Osteoblast (primary cell): ENCODE measurements around the gene ACSF3. TPM values are rescaled to one million over a fixed set of nuclear protein-coding genes. Genes with fewer than 3 reads are reported as not detected.

Experiments used
- DNase-seq: peaks from one replicate; pipeline ENCODE4 v3.0.0; 2011; ENCODE audit warnings: low spot score, mixed read lengths; ENCODE audit not compliant: insufficient read length; ENCODE audit errors: missing footprints
- H2AFZ ChIP-seq: 2 replicates; pipeline ENCODE4 v1.6.0; 2011; ENCODE audit warnings: mild to moderate bottlenecking, low read length
- H3K27ac ChIP-seq: 2 replicates; pipeline ENCODE4 v1.5.1; 2011; ENCODE audit warnings: mild to moderate bottlenecking, low read depth, low read length, moderate library complexity
- H3K27me3 ChIP-seq: 2 replicates; pipeline ENCODE4 v1.6.0; 2012; ENCODE audit warnings: mild to moderate bottlenecking, control low read depth, inconsistent platforms, low read length, moderate library complexity; ENCODE audit not compliant: insufficient read depth
- H3K36me3 ChIP-seq: 2 replicates; pipeline ENCODE4 v1.5.1; 2011; ENCODE audit warnings: mild to moderate bottlenecking, low read length, control low read depth, moderate library complexity; ENCODE audit not compliant: insufficient read depth
- H3K4me1 ChIP-seq: 2 replicates; pipeline ENCODE4 v1.5.1; 2011; ENCODE audit warnings: mild to moderate bottlenecking, low read length, control low read depth, moderate library complexity; ENCODE audit not compliant: insufficient read depth
- H3K4me2 ChIP-seq: 2 replicates; pipeline ENCODE4 v1.6.0; 2011; ENCODE audit warnings: mild to moderate bottlenecking, low read length; ENCODE audit not compliant: insufficient read depth
- H3K4me3 ChIP-seq: fragments of 200-600 bp; sonication (generic); 3 replicates; pipeline ENCODE4 v1.5.1; 2012; ENCODE audit warnings: mild to moderate bottlenecking, low read length, inconsistent platforms; ENCODE audit not compliant: insufficient read depth
- H3K79me2 ChIP-seq: 2 replicates; pipeline ENCODE4 v1.6.0; 2012; ENCODE audit warnings: mild to moderate bottlenecking, low read length, control low read depth, inconsistent platforms; ENCODE audit not compliant: insufficient read depth
- H3K9me3 ChIP-seq: 2 replicates; pipeline ENCODE4 v1.5.1; 2011; ENCODE audit warnings: low read depth, low read length, control low read depth
- H4K20me1 ChIP-seq: 2 replicates; pipeline ENCODE4 v1.6.0; 2012; ENCODE audit warnings: mild to moderate bottlenecking, low read length, control low read depth; ENCODE audit not compliant: insufficient read depth
- CTCF ChIP-seq: IDR thresholded peaks from 2 replicates; pipeline ENCODE4 v1.5.1; 2011; ENCODE audit warnings: mild to moderate bottlenecking, low read depth, low read length, moderate library complexity; ENCODE audit errors: extremely low read depth
- total RNA-seq: library from RNA; depleted of rRNA; stranded (reverse); fragments of >200 nt; gene quantifications from 2 replicates; pipeline ENCODE4 v1.2.3, GENCODE V29; 2012

ACSF3 gene
- total RNA-seq, 1 donor = 29.3 TPM

GRCh38 chr16:89141884-89142267 is 48.2 kb downstream of the ACSF3 start:
- Histone ChIP-seq H3K9me3 (no peaks in the 10 kb centered on the region), H3K4me2 (no peak overlapping the region), H2AFZ (no peak overlapping the region), H4K20me1 (peaks cover 9% of the 10 kb centered on the region), H3K79me2 (no peaks in the 10 kb centered on the region), H3K4me1 (no peaks in the 10 kb centered on the region), H3K4me3 (no peak overlapping the region), H3K36me3 (peaks cover 9% of the 10 kb centered on the region), H3K27me3 (no peaks in the 10 kb centered on the region), H3K27ac (no peak overlapping the region)
- DNase-seq = peak; percentile 85
- no peak for TF ChIP-seq CTCF

GRCh38 chr16:89142474-89143195 is 49.0 kb downstream of the ACSF3 start:
- Histone ChIP-seq H3K79me2 (no peaks in the 10 kb centered on the region), H3K9me3 (no peaks in the 10 kb centered on the region), H3K4me1 (no peaks in the 10 kb centered on the region), H2AFZ (no peak overlapping the region), H4K20me1 (peaks cover 9% of the 10 kb centered on the region), H3K4me2 (no peak overlapping the region), H3K4me3 (no peak overlapping the region), H3K36me3 (peaks cover 9% of the 10 kb centered on the region), H3K27ac (no peak overlapping the region), H3K27me3 (no peaks in the 10 kb centered on the region)
- TF ChIP-seq CTCF = no peak
- peak; percentile 80 for DNase-seq

GRCh38 chr16:89143201-89143741 is 49.6 kb downstream of the ACSF3 start:
- Histone ChIP-seq H3K79me2 (no peaks in the 10 kb centered on the region), H2AFZ (no peak overlapping the region), H3K4me1 (no peaks in the 10 kb centered on the region), H3K27me3 (no peaks in the 10 kb centered on the region), H3K36me3 (peaks cover 9% of the 10 kb centered on the region), H3K4me2 (no peak overlapping the region), H4K20me1 (peaks cover 9% of the 10 kb centered on the region), H3K27ac (no peak overlapping the region), H3K9me3 (no peaks in the 10 kb centered on the region), H3K4me3 (no peak overlapping the region)
- DNase-seq = peak; percentile 85
- no peak for TF ChIP-seq CTCF

- H3K4me3 ChIP-seq = no peak overlapping the region
- H3K79me2 ChIP-seq = no peaks in the 10 kb centered on the region
- no peak overlapping the region for H3K4me2 ChIP-seq
- TF ChIP-seq CTCF = no peak
- no peaks in the 10 kb centered on the region for H3K9me3 ChIP-seq
- no peaks in the 10 kb centered on the region for H3K4me1 ChIP-seq
- H4K20me1 ChIP-seq = peaks cover 9% of the 10 kb centered on the region
- H2AFZ ChIP-seq = no peak overlapping the region
- H3K27ac ChIP-seq = no peak overlapping the region
- peaks cover 15% of the 10 kb centered on the region for H3K36me3 ChIP-seq
- no peaks in the 10 kb centered on the region for H3K27me3 ChIP-seq
- DNase-seq = peak; percentile 82
These were observed 50.4 kb downstream of the ACSF3 start for GRCh38 chr16:89143911-89144675.
